ENCODE measurements around the gene DNAI1.
"Not testable (repeated sequence)": the region's sequence is repeated elsewhere in the genome, so short reads cannot be mapped to it uniquely, and the experiment has no call there.

The DNAI1 gene

GRCh38 chr9:34450644-34451043 is 8.0 kb upstream of the DNAI1 start:
- DNase-seq: no peak

GRCh38 chr9:34451135-34451534 is 7.5 kb upstream of the DNAI1 start:
- no peak for DNase-seq

GRCh38 chr9:34451545-34451944 is 7.1 kb upstream of the DNAI1 start:
- DNase-seq: no peak

GRCh38 chr9:34452568-34452967 is 6.0 kb upstream of the DNAI1 start:
- DNase-seq: no peak

GRCh38 chr9:34454571-34455065 is 4.0 kb upstream of the DNAI1 start:
- DNase-seq: peak in 5 of 51 donors; percentile 11 to 40 (median 26)

GRCh38 chr9:34456151-34456550 is 2.5 kb upstream of the DNAI1 start:
- no peak for DNase-seq

- DNase-seq: peak in 1 of 51 donors; percentile 47
Observed at GRCh38 chr9:34456746-34457145, 1.9 kb upstream of the DNAI1 start.

GRCh38 chr9:34457266-34458012 is 1.2 kb upstream of the DNAI1 start:
- peak in 49 of 51 donors; percentile 6 to 82 (median 54) for DNase-seq

GRCh38 chr9:34458959-34459340 is 345 bp downstream of the DNAI1 start:
- DNase-seq: peak in 1 of 51 donors; percentile 20

GRCh38 chr9:34459356-34459755 is 751 bp downstream of the DNAI1 start:
- peak in 1 of 51 donors; percentile 9 for DNase-seq

GRCh38 chr9:34459941-34460340 is 1.3 kb downstream of the DNAI1 start:
- DNase-seq: no peak

- DNase-seq: no peak
Observed at GRCh38 chr9:34463098-34463900, 4.7 kb downstream of the DNAI1 start.

GRCh38 chr9:34463901-34464232 is 5.3 kb downstream of the DNAI1 start:
- no peak for DNase-seq

GRCh38 chr9:34464571-34464970 is 6.0 kb downstream of the DNAI1 start:
- DNase-seq: no peak

GRCh38 chr9:34465468-34465867 is 6.9 kb downstream of the DNAI1 start:
- no peak for DNase-seq

- no peak for DNase-seq
Observed at GRCh38 chr9:34475097-34475496, 16.5 kb downstream of the DNAI1 start.

GRCh38 chr9:34477541-34477940 is 18.9 kb downstream of the DNAI1 start:
- DNase-seq: no peak

- DNase-seq: no peak
Observed at GRCh38 chr9:34479431-34479866, 20.8 kb downstream of the DNAI1 start.

GRCh38 chr9:34481620-34482019 is 23.0 kb downstream of the DNAI1 start:
- DNase-seq: not testable (repeated sequence)

GRCh38 chr9:34482746-34483145 is 24.1 kb downstream of the DNAI1 start:
- not testable (repeated sequence) for DNase-seq

GRCh38 chr9:34484678-34485077 is 26.1 kb downstream of the DNAI1 start:
- no peak for DNase-seq

- DNase-seq: no peak
Observed at GRCh38 chr9:34485822-34486221, 27.2 kb downstream of the DNAI1 start.

GRCh38 chr9:34486572-34486971 is 28.0 kb downstream of the DNAI1 start:
- DNase-seq: no peak
